PC-3 (cell line): ENCODE measurements around the gene C2CD4A. TPM values are rescaled to one million over a fixed set of nuclear protein-coding genes. Genes with fewer than 3 reads are reported as not detected.
A peak's percentile ranks its signal among the peaks of the same experiment; 100 is the strongest.

ENCODE experiments used
- ATAC-seq: fragments of 200-7000 bp; cut with Tn5 transposase; 2 replicates; pipeline ENCODE4 v1.9.1; 2020; ENCODE audit warnings: mild to moderate bottlenecking, moderate library complexity
- BruUV-seq: library from RNA; stranded (reverse); fragments of 400-500 nt; replicated peaks from 2 replicates; lab custom pipeline; 2021; lab: Mats Ljungman, UMichigan
- CTCF ChIA-PET: fragments of 300-600 bp; sonication (Branson Sonifier 250); formaldehyde crosslinking; loops from one replicate; lab custom pipeline; 2022; ENCODE audit warnings: antibody characterized with exemption; lab: Charles Lee
- POLR2A ChIA-PET: fragments of 300-600 bp; sonication (Branson Sonifier 250); formaldehyde crosslinking; loops from one replicate; lab custom pipeline; 2022; ENCODE audit warnings: antibody characterized with exemption; ENCODE audit not compliant: unreplicated experiment; lab: Charles Lee
- DNase-seq: peaks from one replicate; pipeline ENCODE4 v3.0.0-alpha.2; 2015
- H2AFZ ChIP-seq: fragments of 300-600 bp; sonication (generic); 2 replicates; pipeline ENCODE4 v1.6.0; 2016; ENCODE audit warnings: antibody characterized with exemption, low read length
- H3F3A ChIP-seq: fragments of 300-600 bp; sonication (generic); one replicate; pipeline ENCODE4 v1.6.0; 2017; ENCODE audit warnings: antibody characterized with exemption, low read length, control low read depth, mild to moderate bottlenecking; ENCODE audit not compliant: unreplicated experiment
- H3K27ac ChIP-seq: fragments of 300-600 bp; sonication (generic); 2 replicates; pipeline ENCODE4 v1.5.1; 2016; ENCODE audit warnings: mild to moderate bottlenecking, low read length
- H3K27me3 ChIP-seq: fragments of 300-600 bp; sonication (generic); 2 replicates; pipeline ENCODE4 v1.6.1; 2016; ENCODE audit warnings: low read length, mixed read lengths
- H3K36me3 ChIP-seq: fragments of 300-600 bp; sonication (generic); 2 replicates; pipeline ENCODE4 v1.6.1; 2016; ENCODE audit warnings: low read depth, mixed run types, low read length, mixed read lengths
- H3K4me1 ChIP-seq: fragments of 300-600 bp; sonication (generic); 2 replicates; pipeline ENCODE4 v1.5.1; 2016; ENCODE audit warnings: low read length; ENCODE audit not compliant: insufficient read depth
- H3K4me2 ChIP-seq: fragments of 300-600 bp; sonication (generic); 2 replicates; pipeline ENCODE4 v1.6.0; 2016; ENCODE audit warnings: low read length
- H3K4me3 ChIP-seq: fragments of 300-600 bp; sonication (generic); 2 replicates; pipeline ENCODE4 v1.5.1; 2016; ENCODE audit warnings: mild to moderate bottlenecking, low read length, mixed read lengths
- H3K79me2 ChIP-seq: fragments of 300-600 bp; sonication (generic); 2 replicates; pipeline ENCODE4 v1.6.1; 2017; ENCODE audit warnings: low read length, mixed read lengths
- H3K9ac ChIP-seq: fragments of 300-600 bp; sonication (generic); 2 replicates; pipeline ENCODE4 v1.6.0; 2016; ENCODE audit warnings: mild to moderate bottlenecking, low read length
- H3K9me2 ChIP-seq: fragments of 300-600 bp; sonication (generic); replicated peaks from 2 replicates; pipeline ENCODE4 v1.6.1; 2016; ENCODE audit warnings: mixed run types, low read length, mixed read lengths
- H3K9me3 ChIP-seq: fragments of 300-600 bp; sonication (generic); 2 replicates; pipeline ENCODE4 v1.6.1; 2016; ENCODE audit warnings: low read length, mixed read lengths
- H4K20me1 ChIP-seq: fragments of 300-600 bp; sonication (generic); 2 replicates; pipeline ENCODE4 v1.6.1; 2016; ENCODE audit warnings: low read length, mixed read lengths
- CTCF ChIP-seq: fragments of 300-600 bp; sonication (generic); conservative IDR thresholded peaks from 2 replicates; pipeline ENCODE4 v1.5.1; 2017; ENCODE audit warnings: antibody characterized with exemption, low read depth, mild to moderate bottlenecking, low read length
- EZH2 ChIP-seq: fragments of 300-600 bp; sonication (generic); IDR thresholded peaks from one replicate; pipeline ENCODE4 v1.6.1; 2017; ENCODE audit warnings: antibody characterized with exemption, mild to moderate bottlenecking, low read length; ENCODE audit not compliant: unreplicated experiment
- EZH2phosphoT487 ChIP-seq: fragments of 300-600 bp; sonication (generic); IDR thresholded peaks from 2 replicates; pipeline ENCODE4 v1.6.1; 2018; ENCODE audit warnings: mild to moderate bottlenecking, antibody characterized with exemption, low read length, borderline replicate concordance
- intact Hi-C: fragments of 100-400 bp; cut with micrococcal nuclease; formaldehyde crosslinking; loops from 2 replicates; pipeline ENCODE4 v1.9.0; 2023
- total RNA-seq: library from RNA; depleted of rRNA; stranded (reverse); fragments of >200 nt; gene quantifications from 2 replicates; pipeline ENCODE4 v1.2.3, GENCODE V29; 2014

The C2CD4A gene
- total RNA-seq, 1 experiment from 2014 or later, result 0.11 TPM

GRCh38 chr15:62027916-62028315, 38.9 kb upstream of the C2CD4A start:
- no peaks in the 10 kb centered on the region for H3K9me3 ChIP-seq
- CTCF ChIA-PET, result no interaction called here

GRCh38 chr15:62035256-62035924, 31.4 kb upstream of the C2CD4A start:
- DNase-seq (peak; percentile 66), ATAC-seq (peak; percentile 96)
- CTCF ChIA-PET, result no interaction called here
- Histone ChIP-seq H3K27ac (peak overlapping the region; percentile 37; the same call in 1 of the 2 replicates), H3K9me2 (no peaks in the 10 kb centered on the region), H4K20me1 (no peaks in the 10 kb centered on the region), H3K4me1 (peaks cover 15% of the 10 kb centered on the region), H3F3A (no peaks in the 10 kb centered on the region), H3K9me3 (no peaks in the 10 kb centered on the region), H2AFZ (no peak overlapping the region), H3K27me3 (no peaks in the 10 kb centered on the region), H3K36me3 (no peaks in the 10 kb centered on the region; the same call in 1 of the 2 replicates), H3K9ac (no peak overlapping the region), H3K79me2 (no peaks in the 10 kb centered on the region), H3K4me2 (peak overlapping the region; percentile 47), H3K4me3 (no peak overlapping the region)
- intact Hi-C loops, result no loop called here
- TF ChIP-seq EZH2phosphoT487, result no peak
- no peak for TF ChIP-seq CTCF
- no peak for TF ChIP-seq EZH2
- POLR2A ChIA-PET, result interaction anchor here (0.5 kb wide), 1 partner anchor 168 kb away, joined by 3 read pairs; no protein-coding TSS in a partner anchor
- BruUV-seq, result no TSS peak

More at GRCh38 chr15:62027916-62028315, 38.9 kb upstream of the C2CD4A start:
- Histone ChIP-seq H3K27me3 (no peaks in the 10 kb centered on the region), H3K4me2 (no peak overlapping the region), H3F3A (no peaks in the 10 kb centered on the region), H3K4me3 (no peak overlapping the region), H3K27ac (no peak overlapping the region), H3K36me3 (no peaks in the 10 kb centered on the region), H3K4me1 (no peaks in the 10 kb centered on the region), H3K79me2 (no peaks in the 10 kb centered on the region), H3K9me2 (no peaks in the 10 kb centered on the region), H4K20me1 (no peaks in the 10 kb centered on the region), H2AFZ (no peak overlapping the region), H3K9ac (no peak overlapping the region)
- DNase-seq (no peak), ATAC-seq (no peak)
- POLR2A ChIA-PET, result no interaction called here
- intact Hi-C loops, result no loop called here
- no TSS peak for BruUV-seq
- TF ChIP-seq CTCF, result no peak
- TF ChIP-seq EZH2, result no peak
- TF ChIP-seq EZH2phosphoT487, result no peak

- POLR2A ChIA-PET, result no interaction called here
- Histone ChIP-seq H3K27me3 (no peaks in the 10 kb centered on the region), H3K9me2 (no peaks in the 10 kb centered on the region), H3K79me2 (no peaks in the 10 kb centered on the region), H3K4me1 (no peaks in the 10 kb centered on the region), H2AFZ (no peak overlapping the region), H3K27ac (no peak overlapping the region), H4K20me1 (no peaks in the 10 kb centered on the region), H3K4me3 (no peak overlapping the region), H3K4me2 (no peak overlapping the region), H3K9me3 (no peaks in the 10 kb centered on the region), H3F3A (no peaks in the 10 kb centered on the region), H3K9ac (no peak overlapping the region), H3K36me3 (no peaks in the 10 kb centered on the region)
- intact Hi-C loops, result no loop called here
- no peak for ATAC-seq
- TF ChIP-seq CTCF, result no peak
- no peak for TF ChIP-seq EZH2
- no peak for TF ChIP-seq EZH2phosphoT487
- no TSS peak for BruUV-seq
- DNase-seq, result no peak
- CTCF ChIA-PET, result no interaction called here
Measured at GRCh38 chr15:62046078-62046743, 20.6 kb upstream of the C2CD4A start.
